HepG2 (cell line): Measurements from ENCODE around the gene HSP90AB1. TPM values are rescaled to one million over a fixed set of nuclear protein-coding genes. Genes with fewer than 3 reads are reported as not detected.

Source experiments
- ATF7-NPFF ChIP-seq: sonication (generic); formaldehyde crosslinking; IDR thresholded peaks from 2 replicates; pipeline ENCODE4 v1.8.1; 2023; ENCODE audit warnings: mild to moderate bottlenecking, low read depth, missing genetic modification reagents, moderate library complexity
- CBX2 ChIP-seq, 2 experiments: fragments of 200-600 bp in 1 of 2; sonication (generic); formaldehyde crosslinking in 1 of 2; IDR thresholded peaks; 2 replicates each; pipeline versions ENCODE4 v1.7.0 to v1.8.1; 2018 to 2022; ENCODE audit warnings: low read depth in 2 of 2, low read length in 1 of 2, mild to moderate bottlenecking in 1 of 2, missing genetic modification reagents in 1 of 2
- DNMT1 ChIP-seq: sonication (generic); formaldehyde crosslinking; IDR thresholded peaks from 2 replicates; pipeline ENCODE4 v1.5.1; 2020; ENCODE audit warnings: mild to moderate bottlenecking, missing genetic modification reagents
- ESRRA ChIP-seq: sonication (generic); formaldehyde crosslinking; IDR thresholded peaks from 2 replicates; pipeline ENCODE4 v1.5.1; 2020; ENCODE audit warnings: mild to moderate bottlenecking, low read depth, missing genetic modification reagents
- FOXO1 ChIP-seq: sonication (generic); formaldehyde crosslinking; IDR thresholded peaks from 2 replicates; pipeline ENCODE4 v1.4.0; 2020; ENCODE audit warnings: missing genetic modification reagents
- GPN1 ChIP-seq: sonication (generic); formaldehyde crosslinking; IDR thresholded peaks from 2 replicates; pipeline ENCODE4 v1.5.1; 2020; ENCODE audit warnings: missing genetic modification reagents, borderline replicate concordance
- HDAC1 ChIP-seq: sonication (generic); formaldehyde crosslinking; IDR thresholded peaks from 2 replicates; pipeline ENCODE4 v1.5.1; 2020; ENCODE audit warnings: mild to moderate bottlenecking, missing genetic modification reagents
- KAT8 ChIP-seq: IDR thresholded peaks from 2 replicates; pipeline ENCODE4 v1.6.1; 2016; ENCODE audit warnings: missing genetic modification reagents, missing compliant biosample characterization
- KDM6A ChIP-seq: IDR thresholded peaks from 2 replicates; pipeline ENCODE4 v1.6.1; 2016; ENCODE audit warnings: low read depth
- RAD51 ChIP-seq: fragments of 450-650 bp; IDR thresholded peaks from 2 replicates; pipeline ENCODE4 v1.6.1; 2016; ENCODE audit warnings: borderline replicate concordance
- SMARCC2 ChIP-seq: fragments of 450-650 bp; IDR thresholded peaks from 2 replicates; pipeline ENCODE4 v1.6.1; 2017; ENCODE audit warnings: antibody characterized with exemption, mild to moderate bottlenecking
- TMF1 ChIP-seq: sonication (generic); formaldehyde crosslinking; IDR thresholded peaks from 2 replicates; pipeline ENCODE4 v1.8.1; 2022; ENCODE audit warnings: low read depth, missing genetic modification reagents
- ZFP36 ChIP-seq: fragments of 150-350 bp; IDR thresholded peaks from 2 replicates; pipeline ENCODE4 v1.6.1; 2018; ENCODE audit warnings: borderline replicate concordance, low read length, low read depth; ENCODE audit not compliant: partially characterized antibody
- ZNF3 ChIP-seq: IDR thresholded peaks from 2 replicates; pipeline ENCODE4 v1.7.0; 2017; ENCODE audit warnings: inconsistent platforms
- ZNF441 ChIP-seq: sonication (generic); formaldehyde crosslinking; IDR thresholded peaks from 2 replicates; pipeline ENCODE4 v1.7.0; 2021; ENCODE audit warnings: missing genetic modification reagents, borderline replicate concordance
- ZNF562 ChIP-seq: sonication (generic); formaldehyde crosslinking; IDR thresholded peaks from 2 replicates; pipeline ENCODE4 v1.8.0; 2022; ENCODE audit warnings: missing genetic modification reagents, borderline replicate concordance
- ZSCAN21 ChIP-seq: sonication (generic); formaldehyde crosslinking; IDR thresholded peaks from 2 replicates; pipeline ENCODE4 v1.8.0; 2022; ENCODE audit warnings: mild to moderate bottlenecking, missing genetic modification reagents, moderate library complexity, borderline replicate concordance
- polyA plus RNA-seq, 8 experiments: library from polyadenylated mRNA; depleted of rRNA in 3 of 8; stranded (reverse) in 7 of 8; unstranded in 1 of 8; fragments of >200 nt; fragmentation: Illumina TruSeq in 4 of 8; extraction: Trizol in 4 of 8; gene quantifications; 2 replicates each; pipeline versions ENCODE4 v1.2.1 to v1.2.3, GENCODE V29; 2011 to 2016; ENCODE audit warnings: low read depth in 4 of 8, missing spikeins in 1 of 8, mixed read lengths in 1 of 8; ENCODE audit not compliant: insufficient read depth in 1 of 8
- total RNA-seq, 5 experiments: library from RNA; depleted of rRNA; stranded (reverse); fragments of >200 nt; fragmentation: Illumina TruSeq; extraction: Trizol; gene quantifications; 2 replicates each; pipeline ENCODE4 v1.2.3, GENCODE V29; 2016; ENCODE audit warnings: low read depth in 1 of 5
- TF ChIP-seq, protein P1 (sequence below): sonication (generic); formaldehyde crosslinking; IDR thresholded peaks from 2 replicates; pipeline ENCODE4 v1.4.0; 2020; ENCODE audit warnings: mild to moderate bottlenecking, missing genetic modification reagents
- TF ChIP-seq, protein P2 (sequence below), 2 experiments: fragments of 450-650 bp in 1 of 2; sonication (generic) in 1 of 2; formaldehyde crosslinking; IDR thresholded peaks; 2 replicates each; pipeline versions ENCODE4 v1.5.0 to v1.8.0; 2020 to 2022; ENCODE audit warnings: mild to moderate bottlenecking in 1 of 2, missing genetic modification reagents in 1 of 2
- TF ChIP-seq, protein P3 (sequence below): IDR thresholded peaks from 2 replicates; pipeline ENCODE4 v1.6.1; 2016; ENCODE audit warnings: missing biosample characterization, missing genetic modification reagents, low read depth
- TF ChIP-seq, protein P4 (sequence below): sonication (generic); formaldehyde crosslinking; IDR thresholded peaks from 2 replicates; pipeline ENCODE4 v1.4.0; 2020; ENCODE audit warnings: missing genetic modification reagents

HSP90AB1 gene
- total and polyA plus RNA-seq, 2 of the 13 experiments (the other 11 are each of a cell fraction or from before 2014, with no cell fraction given) = 1,325 to 1,472 TPM

DNA sequence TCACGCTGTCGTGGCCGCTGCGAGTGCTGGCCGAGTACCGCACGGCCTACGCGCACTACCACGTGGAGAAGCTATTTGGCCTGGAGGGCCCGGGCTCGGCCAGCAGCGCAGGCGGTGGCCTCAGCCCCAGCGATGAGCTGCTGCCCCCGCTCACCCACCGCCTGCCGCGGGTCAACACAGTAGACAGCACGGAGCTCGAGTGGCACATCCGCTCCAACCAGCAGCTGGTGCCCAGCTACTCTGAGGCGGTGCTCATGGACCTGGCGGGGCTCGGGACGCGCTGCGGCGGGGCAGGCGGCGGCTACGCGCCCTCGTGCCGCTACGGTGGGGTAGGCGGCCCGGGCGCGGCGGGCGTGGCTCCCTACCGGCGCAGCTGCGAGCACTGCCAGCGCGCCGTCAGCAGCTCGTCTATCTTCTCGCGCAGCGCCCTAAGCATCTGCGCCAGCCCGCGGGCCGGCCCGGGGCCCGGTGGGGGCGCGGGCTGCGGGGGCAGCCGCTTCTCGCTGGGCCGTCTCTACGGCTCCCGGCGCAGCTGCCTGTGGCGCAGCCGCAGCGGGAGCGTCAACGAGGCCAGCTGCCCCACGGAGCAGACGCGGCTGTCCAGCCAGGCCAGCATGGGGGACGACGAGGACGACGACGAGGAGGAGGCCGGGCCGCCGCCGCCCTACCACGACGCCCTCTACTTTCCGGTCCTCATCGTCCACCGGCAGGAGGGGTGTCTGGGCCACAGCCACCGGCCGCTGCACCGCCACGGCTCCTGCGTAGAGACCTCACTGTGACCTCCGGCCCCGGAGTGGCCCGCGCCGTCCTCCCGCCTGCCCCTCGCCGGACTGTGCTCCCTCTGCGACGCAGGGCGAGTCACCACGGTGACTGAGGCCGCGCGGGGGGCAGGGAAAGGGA, 29.1 kb downstream of the HSP90AB1 start (continued):
- TF ChIP-seq, protein P1, sequence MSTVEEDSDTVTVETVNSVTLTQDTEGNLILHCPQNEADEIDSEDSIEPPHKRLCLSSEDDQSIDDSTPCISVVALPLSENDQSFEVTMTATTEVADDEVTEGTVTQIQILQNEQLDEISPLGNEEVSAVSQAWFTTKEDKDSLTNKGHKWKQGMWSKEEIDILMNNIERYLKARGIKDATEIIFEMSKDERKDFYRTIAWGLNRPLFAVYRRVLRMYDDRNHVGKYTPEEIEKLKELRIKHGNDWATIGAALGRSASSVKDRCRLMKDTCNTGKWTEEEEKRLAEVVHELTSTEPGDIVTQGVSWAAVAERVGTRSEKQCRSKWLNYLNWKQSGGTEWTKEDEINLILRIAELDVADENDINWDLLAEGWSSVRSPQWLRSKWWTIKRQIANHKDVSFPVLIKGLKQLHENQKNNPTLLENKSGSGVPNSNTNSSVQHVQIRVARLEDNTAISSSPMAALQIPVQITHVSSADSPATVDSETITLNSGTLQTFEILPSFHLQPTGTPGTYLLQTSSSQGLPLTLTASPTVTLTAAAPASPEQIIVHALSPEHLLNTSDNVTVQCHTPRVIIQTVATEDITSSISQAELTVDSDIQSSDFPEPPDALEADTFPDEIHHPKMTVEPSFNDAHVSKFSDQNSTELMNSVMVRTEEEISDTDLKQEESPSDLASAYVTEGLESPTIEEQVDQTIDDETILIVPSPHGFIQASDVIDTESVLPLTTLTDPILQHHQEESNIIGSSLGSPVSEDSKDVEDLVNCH (CRISPR knock-in tag) = no peak
- TF ChIP-seq, protein P2, sequence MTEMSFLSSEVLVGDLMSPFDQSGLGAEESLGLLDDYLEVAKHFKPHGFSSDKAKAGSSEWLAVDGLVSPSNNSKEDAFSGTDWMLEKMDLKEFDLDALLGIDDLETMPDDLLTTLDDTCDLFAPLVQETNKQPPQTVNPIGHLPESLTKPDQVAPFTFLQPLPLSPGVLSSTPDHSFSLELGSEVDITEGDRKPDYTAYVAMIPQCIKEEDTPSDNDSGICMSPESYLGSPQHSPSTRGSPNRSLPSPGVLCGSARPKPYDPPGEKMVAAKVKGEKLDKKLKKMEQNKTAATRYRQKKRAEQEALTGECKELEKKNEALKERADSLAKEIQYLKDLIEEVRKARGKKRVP (CRISPR knock-in tag; IDR thresholded peaks at IDR 0.05) = no peak
- TF ChIP-seq ZSCAN21 (CRISPR knock-in tag) = no peak; the same call in none of the 2 replicates
- no peak for TF ChIP-seq ESRRA
- TF ChIP-seq ZNF562 (CRISPR knock-in tag) = peak; percentile 58; the same call in 1 of the 2 replicates
- TF ChIP-seq HDAC1 (CRISPR knock-in tag) = no peak
- TF ChIP-seq ZNF3 = no peak
- TF ChIP-seq, protein P3, sequence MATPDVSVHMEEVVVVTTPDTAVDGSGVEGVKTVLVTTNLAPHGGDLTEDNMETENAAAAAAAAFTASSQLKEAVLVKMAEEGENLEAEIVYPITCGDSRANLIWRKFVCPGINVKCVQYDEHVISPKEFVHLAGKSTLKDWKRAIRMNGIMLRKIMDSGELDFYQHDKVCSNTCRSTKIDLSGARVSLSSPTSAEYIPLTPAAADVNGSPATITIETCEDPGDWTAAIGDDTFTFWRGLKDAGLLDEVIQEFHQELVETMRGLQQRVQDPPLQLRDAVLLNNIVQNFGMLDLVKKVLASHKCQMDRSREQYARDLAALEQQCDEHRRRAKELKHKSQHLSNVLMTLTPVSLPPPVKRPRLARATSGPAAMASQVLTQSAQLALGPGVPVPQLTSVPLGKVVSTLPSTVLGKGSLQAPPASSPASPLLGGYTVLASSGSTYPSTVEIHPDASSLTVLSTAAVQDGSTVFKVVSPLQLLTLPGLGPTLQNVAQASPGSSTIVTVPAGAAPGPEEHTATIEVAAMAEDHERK = no peak
- TF ChIP-seq DNMT1 = no peak
- TF ChIP-seq TMF1 (CRISPR knock-in tag) = no peak
- no peak for TF ChIP-seq GPN1 (CRISPR knock-in tag)
- TF ChIP-seq ZNF441 (CRISPR knock-in tag) = no peak
- no peak for TF ChIP-seq SMARCC2
- peak; percentile 55; the same call in 1 of the 2 replicates for TF ChIP-seq ATF7-NPFF (CRISPR knock-in tag)
- TF ChIP-seq KDM6A (CRISPR knock-in tag) = no peak
- TF ChIP-seq, protein P4, sequence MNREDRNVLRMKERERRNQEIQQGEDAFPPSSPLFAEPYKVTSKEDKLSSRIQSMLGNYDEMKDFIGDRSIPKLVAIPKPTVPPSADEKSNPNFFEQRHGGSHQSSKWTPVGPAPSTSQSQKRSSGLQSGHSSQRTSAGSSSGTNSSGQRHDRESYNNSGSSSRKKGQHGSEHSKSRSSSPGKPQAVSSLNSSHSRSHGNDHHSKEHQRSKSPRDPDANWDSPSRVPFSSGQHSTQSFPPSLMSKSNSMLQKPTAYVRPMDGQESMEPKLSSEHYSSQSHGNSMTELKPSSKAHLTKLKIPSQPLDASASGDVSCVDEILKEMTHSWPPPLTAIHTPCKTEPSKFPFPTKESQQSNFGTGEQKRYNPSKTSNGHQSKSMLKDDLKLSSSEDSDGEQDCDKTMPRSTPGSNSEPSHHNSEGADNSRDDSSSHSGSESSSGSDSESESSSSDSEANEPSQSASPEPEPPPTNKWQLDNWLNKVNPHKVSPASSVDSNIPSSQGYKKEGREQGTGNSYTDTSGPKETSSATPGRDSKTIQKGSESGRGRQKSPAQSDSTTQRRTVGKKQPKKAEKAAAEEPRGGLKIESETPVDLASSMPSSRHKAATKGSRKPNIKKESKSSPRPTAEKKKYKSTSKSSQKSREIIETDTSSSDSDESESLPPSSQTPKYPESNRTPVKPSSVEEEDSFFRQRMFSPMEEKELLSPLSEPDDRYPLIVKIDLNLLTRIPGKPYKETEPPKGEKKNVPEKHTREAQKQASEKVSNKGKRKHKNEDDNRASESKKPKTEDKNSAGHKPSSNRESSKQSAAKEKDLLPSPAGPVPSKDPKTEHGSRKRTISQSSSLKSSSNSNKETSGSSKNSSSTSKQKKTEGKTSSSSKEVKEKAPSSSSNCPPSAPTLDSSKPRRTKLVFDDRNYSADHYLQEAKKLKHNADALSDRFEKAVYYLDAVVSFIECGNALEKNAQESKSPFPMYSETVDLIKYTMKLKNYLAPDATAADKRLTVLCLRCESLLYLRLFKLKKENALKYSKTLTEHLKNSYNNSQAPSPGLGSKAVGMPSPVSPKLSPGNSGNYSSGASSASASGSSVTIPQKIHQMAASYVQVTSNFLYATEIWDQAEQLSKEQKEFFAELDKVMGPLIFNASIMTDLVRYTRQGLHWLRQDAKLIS (CRISPR knock-in tag) = no peak
- no peak for TF ChIP-seq CBX2 (IDR thresholded peaks at IDR 0.05; ENCODE audit: low read depth, low read length)
- TF ChIP-seq CBX2 (CRISPR knock-in tag; IDR thresholded peaks at IDR 0.05; ENCODE audit: low read depth) = peak; percentile 17; the same call in 1 of the 2 replicates
- no peak for TF ChIP-seq ZFP36
- no peak for TF ChIP-seq KAT8
- TF ChIP-seq RAD51 = no peak
- TF ChIP-seq FOXO1 (CRISPR knock-in tag) = 0 out of 2 replicates have a peak, but pooled peaks have one; percentile 11
